UCSD-AML1 (cell line): ENCODE results near the gene EIPR1.
"Not testable (repeated sequence)": the region's sequence is repeated elsewhere in the genome, so short reads cannot be mapped to it uniquely, and the experiment has no call there.

Experiments used
- DNase-seq: peaks from one replicate; lab custom pipeline; 2025; ENCODE audit not compliant: unreplicated experiment; lab: John Stamatoyannopoulos, UW

The EIPR1 gene

GRCh38 chr2:3200420-3200939 lies 177.1 kb downstream of the EIPR1 start:
- DNase-seq: no peak

- no peak for DNase-seq
These were observed 177.8 kb downstream of the EIPR1 start for GRCh38 chr2:3199627-3200345.

GRCh38 chr2:3198671-3199192 lies 178.9 kb downstream of the EIPR1 start:
- not testable (repeated sequence) for DNase-seq

- no peak for DNase-seq
These were observed 179.5 kb downstream of the EIPR1 start for GRCh38 chr2:3198119-3198518.

GRCh38 chr2:3197308-3197707 lies 180.3 kb downstream of the EIPR1 start:
- DNase-seq: no peak

- no peak for DNase-seq
These were observed 180.9 kb downstream of the EIPR1 start for GRCh38 chr2:3196716-3197115.

- no peak for DNase-seq
These were observed 181.8 kb downstream of the EIPR1 start for GRCh38 chr2:3195641-3196476.

- no peak for DNase-seq
These were observed 182.8 kb downstream of the EIPR1 start for GRCh38 chr2:3194828-3195227.

- no peak for DNase-seq
These were observed 183.9 kb downstream of the EIPR1 start for GRCh38 chr2:3193443-3194330.

GRCh38 chr2:3192920-3193319 lies 184.7 kb downstream of the EIPR1 start:
- DNase-seq: no peak

GRCh38 chr2:3192281-3192818 lies 185.3 kb downstream of the EIPR1 start:
- DNase-seq: no peak

- DNase-seq: no peak
These were observed 187.7 kb downstream of the EIPR1 start for GRCh38 chr2:3189961-3190360.

- no peak for DNase-seq
These were observed 188.5 kb downstream of the EIPR1 start for GRCh38 chr2:3189076-3189591.

GRCh38 chr2:3188405-3188946 lies 189.1 kb downstream of the EIPR1 start:
- no peak for DNase-seq

- no peak for DNase-seq
These were observed 190.2 kb downstream of the EIPR1 start for GRCh38 chr2:3187467-3187866.

- no peak for DNase-seq
These were observed 190.9 kb downstream of the EIPR1 start for GRCh38 chr2:3186766-3187165.

GRCh38 chr2:3185910-3186309 lies 191.7 kb downstream of the EIPR1 start:
- no peak for DNase-seq

GRCh38 chr2:3185256-3185655 lies 192.4 kb downstream of the EIPR1 start:
- DNase-seq: no peak

- no peak for DNase-seq
These were observed 193.5 kb downstream of the EIPR1 start for GRCh38 chr2:3184167-3184566.

GRCh38 chr2:3183766-3184165 lies 193.9 kb downstream of the EIPR1 start:
- no peak for DNase-seq
